Panc1 (cell line): Measurements from ENCODE around the gene AHSG. TPM values are rescaled to one million over a fixed set of nuclear protein-coding genes. Genes with fewer than 3 reads are reported as not detected.

Experiments used
- ATAC-seq: fragments of 200-7000 bp; cut with Tn5 transposase; 2 replicates; pipeline ENCODE4 v1.9.1; 2020; ENCODE audit warnings: mild to moderate bottlenecking, moderate library complexity
- BruUV-seq: library from RNA; stranded (reverse); fragments of 400-500 nt; replicated peaks from 2 replicates; lab custom pipeline; 2021; lab: Mats Ljungman, UMichigan
- CTCF ChIA-PET: fragments of 300-600 bp; sonication (Branson Sonifier 250); formaldehyde crosslinking; loops from one replicate; lab custom pipeline; 2022; ENCODE audit warnings: antibody characterized with exemption; lab: Charles Lee
- POLR2A ChIA-PET: fragments of 300-600 bp; sonication (Branson Sonifier 250); formaldehyde crosslinking; loops from one replicate; lab custom pipeline; 2022; ENCODE audit warnings: antibody characterized with exemption; lab: Charles Lee
- DNase-seq: peaks from one replicate; pipeline ENCODE4 v3.0.0-alpha.2; 2010; ENCODE audit warnings: low read depth, low spot score
- H3K27ac ChIP-seq: 2 replicates; pipeline ENCODE4 v1.5.1; 2011; ENCODE audit warnings: mild to moderate bottlenecking, low read length, inconsistent platforms
- H3K27me3 ChIP-seq: fragments of 200-500 bp; sonication (Bioruptor generic); 2 replicates; pipeline ENCODE4 v1.6.0; 2014; ENCODE audit warnings: low read length, inconsistent platforms; ENCODE audit not compliant: control insufficient read depth, insufficient read depth
- H3K36me3 ChIP-seq: fragments of 200-500 bp; sonication (Bioruptor generic); 2 replicates; pipeline ENCODE4 v1.5.1; 2014; ENCODE audit warnings: inconsistent platforms, mild to moderate bottlenecking, low read length, moderate library complexity; ENCODE audit not compliant: control insufficient read depth, insufficient read depth
- H3K4me1 ChIP-seq: 2 replicates; pipeline ENCODE4 v1.5.1; 2011; ENCODE audit warnings: inconsistent platforms, mild to moderate bottlenecking, low read length, moderate library complexity; ENCODE audit not compliant: control insufficient read depth, insufficient read depth
- H3K4me3 ChIP-seq, 2 experiments: 2 replicates each; pipeline ENCODE4 v1.5.1; 2011 to 2012; ENCODE audit warnings: low read depth in 2 of 2, low read length in 2 of 2, mild to moderate bottlenecking in 2 of 2, inconsistent platforms in 1 of 2, moderate library complexity in 1 of 2
- H3K9me3 ChIP-seq: fragments of 200-500 bp; sonication (Bioruptor generic); 2 replicates; pipeline ENCODE4 v1.5.1; 2014; ENCODE audit warnings: low read depth, mild to moderate bottlenecking, inconsistent platforms, low read length, moderate library complexity; ENCODE audit not compliant: control insufficient read depth, insufficient read depth
- CTCF ChIP-seq: fragments of 450-650 bp; IDR thresholded peaks from 2 replicates; pipeline ENCODE4 v1.5.1; 2017; ENCODE audit warnings: mild to moderate bottlenecking
- POLR2AphosphoS5 ChIP-seq: IDR thresholded peaks from 2 replicates; pipeline ENCODE4 v1.6.1; 2012; ENCODE audit warnings: mild to moderate bottlenecking, low read depth, low read length, moderate library complexity
- REST ChIP-seq, 2 experiments: IDR thresholded peaks; 2 replicates each; pipeline ENCODE4 v1.6.1; 2011 to 2012; ENCODE audit warnings: low read depth in 2 of 2, control low read depth in 1 of 2, low read length in 1 of 2, mild to moderate bottlenecking in 1 of 2, moderate library complexity in 1 of 2; ENCODE audit not compliant: insufficient read depth in 1 of 2
- SIN3A ChIP-seq: IDR thresholded peaks from 2 replicates; pipeline ENCODE4 v1.6.1; 2012; ENCODE audit warnings: low read depth, mild to moderate bottlenecking, low read length, moderate library complexity, borderline replicate concordance; ENCODE audit not compliant: insufficient read depth
- TCF7L2 ChIP-seq: IDR thresholded peaks from 2 replicates; pipeline ENCODE4 v1.6.1; 2011; ENCODE audit warnings: mild to moderate bottlenecking, low read depth, low read length, inconsistent platforms
- in situ Hi-C: cut with HindIII; loops from 2 replicates; pipeline ENCODE4 v1.10.0; 2016; ENCODE audit warnings: low sequenced_read_pairs, low pct_unique_long_range_greater_than_20kb
- intact Hi-C: fragments of 100-400 bp; cut with micrococcal nuclease; formaldehyde crosslinking; loops from one replicate; pipeline ENCODE4 v1.10.0; 2022; ENCODE audit not compliant: unreplicated experiment
- total RNA-seq: library from RNA; stranded (reverse); gene quantifications from one replicate; pipeline ENCODE4 v1.2.1, GENCODE V29; 2021; ENCODE audit not compliant: unreplicated experiment

AHSG gene
- total RNA-seq, 1 experiment from 2014 or later, result 0.85 TPM

- peaks cover 81% of the 10 kb centered on the region for H3K36me3 ChIP-seq
- H3K9me3 ChIP-seq, result no peaks in the 10 kb centered on the region
- TF ChIP-seq CTCF, result no peak
- ChIA-PET POLR2A (no interaction called here), CTCF (no interaction called here)
- ATAC-seq, result no peak
- in situ Hi-C loops (no loop called here), intact Hi-C loops (no loop called here)
- H3K4me1 ChIP-seq, result no peaks in the 10 kb centered on the region
- no peaks in the 10 kb centered on the region for H3K27me3 ChIP-seq
- no TSS peak for BruUV-seq
- H3K4me3 ChIP-seq, result no peak overlapping the region
- no peak for DNase-seq
- no peak overlapping the region for H3K27ac ChIP-seq
Observed at GRCh38 chr3:186580785-186581184, 32.1 kb upstream of the AHSG start.

GRCh38 chr3:186582541-186582940 lies 30.3 kb upstream of the AHSG start:
- TF ChIP-seq TCF7L2 (no peak), POLR2AphosphoS5 (no peak), CTCF (no peak), REST (IDR thresholded peaks at IDR 0.05; ENCODE audit: insufficient read depth in 1 of 2, low read depth in 2 of 2, low read length in 1 of 2) (no peak), SIN3A (no peak)
- DNase-seq (no peak), ATAC-seq (no peak)
- Histone ChIP-seq H3K9me3 (no peaks in the 10 kb centered on the region), H3K4me3 (no peak overlapping the region), H3K27me3 (no peaks in the 10 kb centered on the region), H3K27ac (no peak overlapping the region), H3K36me3 (peaks cover 66% of the 10 kb centered on the region), H3K4me1 (no peaks in the 10 kb centered on the region)
- POLR2A ChIA-PET, result interaction anchor here (0.6 kb wide), 1 partner anchor 234 kb away, joined by 4 read pairs; no protein-coding TSS in a partner anchor
- in situ Hi-C loops (no loop called here), intact Hi-C loops (no loop called here)
- BruUV-seq, result no TSS peak
- CTCF ChIA-PET, result no interaction called here

- ATAC-seq (no peak), DNase-seq (no peak)
- Histone ChIP-seq H3K27me3 (no peaks in the 10 kb centered on the region), H3K4me1 (no peaks in the 10 kb centered on the region), H3K36me3 (peaks cover 53% of the 10 kb centered on the region), H3K4me3 (no peak overlapping the region), H3K27ac (no peak overlapping the region), H3K9me3 (no peaks in the 10 kb centered on the region)
- in situ Hi-C loops, result no loop called here
- ChIA-PET CTCF (no interaction called here), POLR2A (interaction anchor here (0.5 kb wide), 1 partner anchor 761 kb away, joined by 3 read pairs; no protein-coding TSS in a partner anchor)
- no peak for TF ChIP-seq POLR2AphosphoS5
- TF ChIP-seq TCF7L2, result no peak
- no peak for TF ChIP-seq CTCF
- no peak for TF ChIP-seq SIN3A
- no peak for TF ChIP-seq REST (IDR thresholded peaks at IDR 0.05; ENCODE audit: insufficient read depth in 1 of 2, low read depth in 2 of 2, low read length in 1 of 2)
- no TSS peak for BruUV-seq
- intact Hi-C loops, result no loop called here
Observed at GRCh38 chr3:186583831-186584230, 29.0 kb upstream of the AHSG start.
